C4-2B (cell line): ENCODE results near the gene UBXN11.

Experiments
- H3K27ac ChIP-seq: fragments of 450-650 bp; 2 replicates; pipeline ENCODE4 v1.5.1; 2017
- ZFX ChIP-seq: fragments of 450-650 bp; IDR thresholded peaks from 2 replicates; pipeline ENCODE4 v1.6.1; 2017
- TF ChIP-seq, protein P1 (sequence below): fragments of 450-650 bp; conservative IDR thresholded peaks from 2 replicates; pipeline ENCODE4 v1.5.1; 2017; ENCODE audit warnings: mild to moderate bottlenecking

The UBXN11 gene

DNA sequence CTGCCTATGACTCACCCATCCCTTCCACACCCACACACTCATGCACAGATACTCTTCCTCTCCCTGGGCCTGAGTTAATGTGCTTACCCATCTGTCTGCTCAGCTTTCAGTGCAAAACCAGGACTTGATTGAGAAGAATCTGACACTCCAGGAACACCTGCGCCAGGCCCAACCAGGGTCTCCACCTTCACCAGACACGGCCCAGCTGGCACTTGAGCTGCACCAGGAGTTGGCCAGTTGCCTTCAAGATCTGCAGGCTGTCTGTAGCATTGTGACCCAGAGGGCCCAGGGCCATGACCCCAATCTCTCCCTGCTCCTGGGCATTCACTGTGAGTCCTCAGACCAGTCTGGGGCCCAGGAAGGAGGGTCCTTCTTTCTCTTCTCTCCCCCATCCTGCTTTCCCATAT is 30.0 kb downstream of the UBXN11 start:
- TF ChIP-seq, protein P1, sequence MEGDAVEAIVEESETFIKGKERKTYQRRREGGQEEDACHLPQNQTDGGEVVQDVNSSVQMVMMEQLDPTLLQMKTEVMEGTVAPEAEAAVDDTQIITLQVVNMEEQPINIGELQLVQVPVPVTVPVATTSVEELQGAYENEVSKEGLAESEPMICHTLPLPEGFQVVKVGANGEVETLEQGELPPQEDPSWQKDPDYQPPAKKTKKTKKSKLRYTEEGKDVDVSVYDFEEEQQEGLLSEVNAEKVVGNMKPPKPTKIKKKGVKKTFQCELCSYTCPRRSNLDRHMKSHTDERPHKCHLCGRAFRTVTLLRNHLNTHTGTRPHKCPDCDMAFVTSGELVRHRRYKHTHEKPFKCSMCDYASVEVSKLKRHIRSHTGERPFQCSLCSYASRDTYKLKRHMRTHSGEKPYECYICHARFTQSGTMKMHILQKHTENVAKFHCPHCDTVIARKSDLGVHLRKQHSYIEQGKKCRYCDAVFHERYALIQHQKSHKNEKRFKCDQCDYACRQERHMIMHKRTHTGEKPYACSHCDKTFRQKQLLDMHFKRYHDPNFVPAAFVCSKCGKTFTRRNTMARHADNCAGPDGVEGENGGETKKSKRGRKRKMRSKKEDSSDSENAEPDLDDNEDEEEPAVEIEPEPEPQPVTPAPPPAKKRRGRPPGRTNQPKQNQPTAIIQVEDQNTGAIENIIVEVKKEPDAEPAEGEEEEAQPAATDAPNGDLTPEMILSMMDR, result no peak
- TF ChIP-seq ZFX, result no peak
- H3K27ac ChIP-seq, result peak overlapping the region; percentile 63

DNA sequence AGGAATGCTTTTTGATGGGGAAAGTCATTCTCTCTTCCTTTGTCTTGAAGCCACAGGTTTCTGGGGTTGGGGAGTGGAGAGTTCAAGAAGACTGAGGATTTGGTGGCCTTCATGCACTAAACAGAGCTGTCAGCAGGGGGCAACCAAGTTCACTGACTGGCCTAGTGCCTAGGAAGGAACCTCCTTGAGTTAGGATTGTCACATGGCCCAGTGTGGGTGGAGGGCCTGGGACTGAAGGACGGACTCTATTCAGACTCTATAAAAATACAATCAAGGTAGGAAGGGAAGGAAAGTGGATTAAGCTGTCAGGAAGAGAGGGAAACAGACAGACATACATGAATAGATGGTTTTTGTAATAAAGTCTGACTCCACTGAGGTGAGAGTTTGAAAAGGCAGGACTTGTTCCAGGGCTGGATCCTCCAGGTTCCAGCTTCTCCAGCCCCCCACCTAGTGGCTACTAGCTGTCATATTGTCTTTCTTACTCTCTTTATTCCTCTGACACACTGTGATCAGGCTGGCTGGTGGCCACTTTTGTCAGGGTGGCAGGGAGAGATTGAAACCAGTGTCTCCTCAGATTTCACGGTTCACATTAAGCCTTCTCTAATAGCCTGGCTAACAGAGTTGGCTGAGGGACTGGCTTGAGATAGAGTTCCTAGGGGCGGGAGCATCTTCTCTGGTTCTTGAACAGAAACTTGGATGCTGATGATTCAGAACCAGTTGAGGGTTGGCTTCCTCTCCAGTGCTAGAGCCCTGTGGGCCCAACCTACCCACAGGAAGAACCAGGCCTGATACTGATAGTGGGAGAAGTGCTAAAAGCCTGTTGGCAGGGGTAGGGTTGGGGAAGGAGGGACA is 30.6 kb downstream of the UBXN11 start:
- TF ChIP-seq, protein P1, result peak; percentile 80
- TF ChIP-seq ZFX, result no peak
- H3K27ac ChIP-seq, result peak overlapping the region; percentile 63

DNA sequence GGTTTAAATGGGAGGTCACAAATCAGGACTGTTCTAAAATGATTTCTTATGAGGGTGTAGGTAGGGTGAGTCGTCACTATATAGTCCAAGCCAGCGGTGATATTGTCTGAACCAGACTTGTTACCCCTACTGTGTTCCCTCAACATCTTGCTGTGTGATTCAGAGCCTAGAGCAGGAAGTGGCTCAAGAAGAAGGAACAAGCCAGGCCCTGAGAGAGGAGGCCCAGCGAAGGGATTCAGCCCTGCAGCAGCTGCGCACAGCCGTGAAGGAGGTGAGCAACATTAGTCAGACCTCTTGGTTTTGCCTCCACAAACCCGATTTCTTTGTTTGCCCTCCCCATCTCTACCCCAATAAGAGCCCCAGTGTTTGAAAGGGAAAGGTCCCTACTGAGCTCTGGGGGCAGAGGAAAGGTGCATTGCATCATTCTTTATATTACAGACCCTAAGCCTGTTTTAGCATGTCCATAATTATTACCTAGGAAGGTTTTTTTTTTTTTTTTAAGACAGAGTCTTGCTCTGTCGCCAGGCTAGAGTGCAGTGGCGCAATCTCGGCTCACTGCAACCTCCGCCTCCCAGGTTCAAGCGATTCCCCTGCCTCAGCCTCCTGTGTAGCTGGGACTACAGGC is 31.5 kb downstream of the UBXN11 start:
- H3K27ac ChIP-seq, result peak overlapping the region; percentile 63; the same call in 1 of the 2 replicates
- TF ChIP-seq, protein P1, result no peak
- TF ChIP-seq ZFX, result no peak

DNA sequence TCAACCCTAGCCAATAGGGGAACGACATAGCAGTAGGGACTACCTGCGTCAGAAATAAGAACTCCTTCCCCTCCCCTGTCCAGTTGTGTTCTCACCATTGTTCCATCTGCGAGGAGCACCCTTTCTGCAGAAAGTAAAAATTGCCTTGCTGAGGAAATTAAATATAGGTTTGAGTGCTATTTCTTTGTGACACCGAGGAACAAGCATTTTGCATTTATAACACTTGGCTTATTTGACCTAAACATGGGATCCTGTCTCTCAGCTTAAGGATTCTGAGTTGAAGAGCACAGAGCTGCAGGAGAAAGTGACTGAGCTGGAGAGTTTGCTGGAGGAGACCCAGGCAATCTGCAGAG is 37.3 kb downstream of the UBXN11 start:
- H3K27ac ChIP-seq, result no peak overlapping the region
- TF ChIP-seq ZFX, result no peak
- TF ChIP-seq, protein P1, result no peak

DNA sequence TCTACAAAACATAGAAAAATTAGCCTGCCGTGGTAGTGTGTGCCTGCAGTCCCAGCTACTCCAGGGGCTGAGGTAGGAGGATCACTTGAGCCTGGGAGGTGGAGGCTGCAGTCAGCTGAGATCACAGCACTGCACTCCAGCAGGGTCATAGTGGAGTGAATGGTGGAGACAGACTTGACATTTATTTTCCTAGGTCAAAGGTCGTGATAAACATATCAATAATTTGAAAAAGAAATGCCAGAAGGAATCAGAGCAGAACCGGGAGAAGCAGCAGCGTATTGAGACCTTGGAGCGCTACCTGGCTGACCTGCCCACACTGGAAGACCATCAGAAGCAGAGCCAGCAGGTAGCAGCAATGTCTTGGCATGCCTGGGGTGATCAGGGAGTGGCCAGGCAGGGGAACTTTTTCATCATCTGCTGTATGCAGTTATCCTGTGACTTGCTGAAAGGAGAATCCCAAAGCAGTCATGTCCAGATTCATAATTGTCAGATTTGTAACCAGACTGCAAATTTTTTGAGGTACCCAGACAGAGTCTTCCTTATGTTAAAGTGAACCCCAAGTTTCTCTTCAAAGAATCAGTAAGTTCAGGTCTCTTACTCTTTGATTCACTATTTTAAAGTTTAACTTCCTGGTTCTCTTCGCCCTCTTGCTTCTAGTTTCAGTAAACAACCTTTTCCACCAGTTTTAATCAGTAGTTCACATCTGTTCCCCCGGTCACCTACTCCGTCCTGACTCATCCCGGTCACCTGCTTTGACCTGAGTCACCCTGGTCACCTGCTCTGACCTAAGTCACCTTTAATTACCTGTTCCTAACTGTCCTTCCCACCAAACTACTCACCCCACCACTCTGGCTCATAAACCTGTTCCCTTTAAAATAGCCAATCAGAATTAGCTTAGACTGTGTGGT is 37.9 kb downstream of the UBXN11 start:
- H3K27ac ChIP-seq, result no peak overlapping the region
- TF ChIP-seq, protein P1, result no peak
- TF ChIP-seq ZFX, result no peak

DNA sequence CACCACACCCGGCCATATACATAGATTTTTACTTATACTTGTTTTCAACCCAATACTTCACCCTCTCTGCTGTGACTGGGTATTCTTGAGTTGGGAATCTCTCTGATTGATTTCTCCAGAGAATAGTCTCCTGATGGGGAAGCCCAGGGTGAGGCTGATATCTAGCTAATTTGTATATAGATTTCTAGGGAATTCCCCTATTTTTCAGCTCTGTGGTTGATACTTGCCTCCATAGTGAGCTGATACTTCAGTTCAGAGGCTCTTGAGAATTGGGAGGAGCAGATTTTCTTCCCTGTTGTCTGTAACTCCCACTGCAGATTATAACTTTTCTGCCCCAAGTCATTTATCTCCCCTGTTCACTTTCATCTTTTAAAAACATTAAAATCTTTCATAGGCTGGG is 41.0 kb downstream of the UBXN11 start:
- no peak overlapping the region for H3K27ac ChIP-seq

More for the DNA sequence above, 41.0 kb downstream of the UBXN11 start:
- TF ChIP-seq, protein P1, result no peak
- TF ChIP-seq ZFX, result no peak
